ENCODE data around the gene HAS3.
"Not testable (repeated sequence)": the region's sequence is repeated elsewhere in the genome, so short reads cannot be mapped to it uniquely, and the experiment has no call there.

Gene HAS3

DNA sequence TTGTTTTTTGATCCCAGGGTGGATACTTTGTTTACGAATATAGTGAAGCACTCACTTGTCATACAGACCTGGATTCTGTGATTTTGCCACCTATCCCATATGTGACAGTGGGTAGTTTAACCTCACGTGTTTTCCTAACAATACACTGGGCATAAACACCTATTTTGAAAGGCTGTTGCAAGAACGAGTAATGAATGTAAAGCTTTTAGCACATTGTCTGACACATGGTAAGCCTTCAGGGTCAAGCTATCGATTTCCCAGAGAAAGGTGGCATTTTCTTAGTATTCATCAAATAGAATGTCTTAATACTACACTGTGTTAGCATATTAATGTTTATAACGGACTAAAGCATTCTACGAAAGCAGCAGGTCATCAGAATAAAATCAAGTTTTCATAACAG is 25.0 kb downstream of the HAS3 start:
- DNase-seq (ENCODE audit: low spot score) = no peak
- TF ChIP-seq, protein P1, sequence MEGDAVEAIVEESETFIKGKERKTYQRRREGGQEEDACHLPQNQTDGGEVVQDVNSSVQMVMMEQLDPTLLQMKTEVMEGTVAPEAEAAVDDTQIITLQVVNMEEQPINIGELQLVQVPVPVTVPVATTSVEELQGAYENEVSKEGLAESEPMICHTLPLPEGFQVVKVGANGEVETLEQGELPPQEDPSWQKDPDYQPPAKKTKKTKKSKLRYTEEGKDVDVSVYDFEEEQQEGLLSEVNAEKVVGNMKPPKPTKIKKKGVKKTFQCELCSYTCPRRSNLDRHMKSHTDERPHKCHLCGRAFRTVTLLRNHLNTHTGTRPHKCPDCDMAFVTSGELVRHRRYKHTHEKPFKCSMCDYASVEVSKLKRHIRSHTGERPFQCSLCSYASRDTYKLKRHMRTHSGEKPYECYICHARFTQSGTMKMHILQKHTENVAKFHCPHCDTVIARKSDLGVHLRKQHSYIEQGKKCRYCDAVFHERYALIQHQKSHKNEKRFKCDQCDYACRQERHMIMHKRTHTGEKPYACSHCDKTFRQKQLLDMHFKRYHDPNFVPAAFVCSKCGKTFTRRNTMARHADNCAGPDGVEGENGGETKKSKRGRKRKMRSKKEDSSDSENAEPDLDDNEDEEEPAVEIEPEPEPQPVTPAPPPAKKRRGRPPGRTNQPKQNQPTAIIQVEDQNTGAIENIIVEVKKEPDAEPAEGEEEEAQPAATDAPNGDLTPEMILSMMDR (IDR thresholded peaks at IDR 0.05; ENCODE audit: extremely low read depth, missing control alignments) = no peak

DNA sequence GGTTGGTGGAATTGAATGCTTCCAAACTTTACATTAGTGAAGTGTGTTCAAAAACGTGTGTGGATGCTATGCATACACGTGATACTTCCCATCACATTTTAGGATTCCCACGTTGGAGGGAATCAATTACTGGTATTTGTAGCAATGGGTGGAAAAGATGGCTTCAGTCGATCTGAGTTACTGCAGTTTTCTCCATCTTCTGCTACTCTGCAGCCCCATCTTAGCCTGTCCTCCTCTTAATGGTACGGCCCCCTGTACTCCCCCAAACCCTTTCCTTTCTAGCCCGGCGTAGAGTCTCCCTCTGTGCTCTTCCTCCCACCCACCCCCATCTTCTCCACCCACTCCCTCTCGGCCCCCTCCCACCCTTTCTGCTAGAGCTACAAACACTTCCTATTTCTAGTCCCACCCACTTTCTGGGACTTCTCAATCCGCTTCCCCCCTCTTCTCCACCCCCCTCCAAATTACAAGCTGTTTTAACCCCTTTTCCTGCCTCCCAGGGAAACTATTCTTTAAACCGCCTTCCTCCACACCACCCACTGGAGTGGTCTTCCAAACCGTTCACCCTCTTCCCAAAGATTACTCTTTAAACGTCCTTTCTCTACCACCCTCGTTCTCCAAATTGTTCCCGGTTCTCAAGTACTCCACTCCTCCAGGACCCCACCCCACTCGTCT is 25.9 kb downstream of the HAS3 start:
- peak; percentile 62 for DNase-seq (ENCODE audit: low spot score)

DNA sequence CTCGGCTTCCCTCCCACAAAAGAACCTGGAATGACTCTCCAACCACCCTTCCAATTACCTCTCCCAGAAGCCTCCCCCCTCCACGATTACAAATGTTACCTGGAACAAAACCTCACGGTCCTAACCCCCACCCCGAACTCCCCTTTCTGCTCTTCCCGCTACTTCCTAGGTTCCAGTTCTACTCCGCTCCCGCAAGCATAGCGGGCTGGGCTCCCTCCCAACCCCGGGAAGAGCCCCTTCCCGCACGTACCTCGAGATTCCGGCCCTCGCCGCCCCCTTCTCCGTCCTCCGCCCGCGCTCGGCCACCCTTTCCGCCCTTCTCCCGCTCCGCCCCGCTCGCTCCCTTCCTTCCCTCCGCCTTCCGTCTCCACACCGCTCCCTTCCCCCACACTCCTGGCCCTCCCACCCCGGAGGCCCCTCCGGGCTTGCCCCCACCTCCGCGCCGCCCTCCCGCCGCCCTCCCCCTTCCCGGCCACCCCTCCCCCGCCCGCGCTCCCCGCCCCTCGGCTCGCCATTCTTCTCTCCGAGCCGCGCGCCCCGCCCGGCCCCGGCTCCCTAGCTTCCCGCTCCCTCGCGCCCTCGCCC is 26.5 kb downstream of the HAS3 start:
- TF ChIP-seq, protein P1 (IDR thresholded peaks at IDR 0.05; ENCODE audit: extremely low read depth, missing control alignments) = no peak
- DNase-seq (ENCODE audit: low spot score) = peak; percentile 95

More for the DNA sequence above, 25.9 kb downstream of the HAS3 start:
- TF ChIP-seq, protein P1 (IDR thresholded peaks at IDR 0.05; ENCODE audit: extremely low read depth, missing control alignments) = no peak

DNA sequence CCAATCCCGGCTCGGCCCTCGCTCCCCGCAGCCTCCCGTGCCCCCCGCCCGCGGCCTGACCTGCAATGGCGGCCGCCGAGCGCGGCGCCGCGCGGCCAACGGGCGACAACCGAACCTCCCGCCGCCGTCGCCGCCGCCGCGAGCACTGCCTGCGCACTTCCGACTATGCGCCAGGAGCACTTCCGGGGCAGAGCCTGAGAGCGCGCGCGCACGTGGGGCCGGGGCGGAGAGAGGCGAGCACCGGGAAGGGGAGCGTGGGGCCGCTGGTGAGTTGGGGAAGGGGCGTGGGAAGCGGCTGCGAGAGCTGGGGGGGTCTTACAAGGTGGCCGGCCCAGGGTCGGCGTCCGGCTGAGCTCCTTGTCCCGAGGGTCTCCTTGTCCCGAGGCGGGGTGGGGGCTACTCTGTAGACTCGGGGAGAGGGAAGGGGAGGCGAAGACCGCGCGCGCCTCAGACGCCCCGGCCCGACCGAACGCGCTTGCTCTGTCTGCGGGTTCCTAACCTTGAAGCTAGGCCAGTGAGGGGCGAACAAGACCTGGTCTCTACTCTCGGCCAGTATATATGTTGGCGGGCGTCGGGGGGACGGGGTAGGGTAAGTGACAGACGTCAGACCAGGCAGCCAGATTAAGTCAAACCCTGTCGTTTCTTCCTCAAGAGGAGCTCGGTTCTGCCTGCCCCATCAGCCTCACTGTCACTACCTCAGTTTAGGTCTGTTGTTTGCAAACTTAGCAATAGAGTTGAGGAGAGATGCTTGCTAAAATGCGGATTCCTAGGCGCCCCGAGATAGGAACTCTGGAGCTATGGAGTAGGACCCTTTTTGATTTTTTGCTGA is 27.2 kb downstream of the HAS3 start, which contains the start of the genes CHTF8 and UTP4:
TSS of gene CHTF8 (minus strand) at position 165 of the 829 bp plus-strand sequence. CDS start 11,130 bp downstream, outside the sequence.
TSS of gene UTP4 (plus strand) at position 226 of the 829 bp plus-strand sequence. CDS start 811 bp downstream, outside the sequence.
- peak; percentile 93 for DNase-seq (ENCODE audit: low spot score)
- TF ChIP-seq, protein P1 (IDR thresholded peaks at IDR 0.05; ENCODE audit: extremely low read depth, missing control alignments) = no peak

DNA sequence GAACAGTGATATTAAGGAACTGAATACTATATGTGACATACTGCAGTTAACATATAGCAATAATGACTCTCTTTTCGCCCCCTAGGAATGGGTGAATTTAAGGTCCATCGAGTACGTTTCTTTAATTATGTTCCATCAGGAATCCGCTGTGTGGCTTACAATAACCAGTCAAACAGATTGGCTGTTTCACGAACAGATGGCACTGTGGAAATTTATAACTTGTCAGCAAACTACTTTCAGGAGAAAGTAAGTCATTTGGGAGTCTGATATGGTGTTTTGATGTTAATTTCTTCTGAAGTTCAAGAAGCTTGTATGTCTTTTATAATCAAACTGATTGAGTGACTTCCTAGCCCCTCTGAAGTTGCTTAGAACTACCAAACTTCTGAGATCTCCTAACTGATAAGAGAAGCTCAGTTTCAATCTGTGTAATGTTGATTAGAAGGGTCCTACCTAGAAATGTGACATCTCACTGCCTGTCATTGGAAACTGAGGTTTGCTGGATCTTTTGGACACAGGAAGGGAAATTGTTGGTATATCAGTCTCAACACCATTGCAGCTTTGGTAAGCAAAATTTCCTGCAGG is 28.0 kb downstream of the HAS3 start:
- TF ChIP-seq, protein P1 (IDR thresholded peaks at IDR 0.05; ENCODE audit: extremely low read depth, missing control alignments) = no peak
- no peak for DNase-seq (ENCODE audit: low spot score)

DNA sequence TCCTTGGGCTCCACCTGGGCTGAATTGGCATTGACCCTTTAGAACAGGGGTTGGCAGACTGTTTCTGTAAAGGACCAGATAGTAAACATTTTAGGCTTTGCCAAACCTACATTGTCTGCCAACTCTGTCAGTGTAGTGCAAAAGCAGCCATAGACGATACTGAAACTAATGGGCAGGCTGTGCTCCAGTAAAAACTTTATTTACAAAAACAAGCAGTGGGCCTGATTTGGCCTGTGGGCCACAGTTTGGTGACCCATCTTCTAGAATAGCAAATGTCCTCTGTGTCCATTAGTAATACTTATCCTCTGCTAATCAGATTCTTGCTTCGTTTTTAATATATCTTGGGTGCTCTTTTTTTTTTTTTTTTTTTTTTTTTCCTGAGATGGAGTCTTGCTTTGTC is 33.2 kb downstream of the HAS3 start:
- TF ChIP-seq, protein P1 (IDR thresholded peaks at IDR 0.05; ENCODE audit: extremely low read depth, missing control alignments) = no peak

DNA sequence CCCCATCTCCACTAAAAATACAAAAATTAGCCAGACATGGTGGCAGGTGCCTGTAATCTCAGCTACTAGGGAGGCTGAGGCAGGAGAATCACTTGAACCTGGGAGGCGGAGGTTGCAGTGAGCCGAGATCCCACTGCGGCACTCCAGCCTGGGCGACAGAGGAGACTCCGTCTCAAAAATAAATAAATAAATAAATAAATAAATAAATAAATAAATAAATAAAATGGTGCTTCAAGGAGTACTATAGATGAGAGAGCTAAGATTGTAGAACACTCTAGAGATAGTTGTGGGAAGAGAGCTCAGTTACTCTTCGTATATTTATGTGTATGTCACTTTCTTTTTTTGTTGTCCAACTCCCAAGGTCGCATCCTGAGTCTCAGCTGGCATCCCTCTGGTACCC is 34.0 kb downstream of the HAS3 start:
- not testable (repeated sequence) for DNase-seq (ENCODE audit: low spot score)

More for the DNA sequence above, 33.2 kb downstream of the HAS3 start:
- no peak for DNase-seq (ENCODE audit: low spot score)

Data from GM20000 (cell line).